Epithelial cell of esophagus (primary cell): ENCODE results near the gene KYAT1.
"Not testable (repeated sequence)": the region's sequence is repeated elsewhere in the genome, so short reads cannot be mapped to it uniquely, and the experiment has no call there.

Experiments
- DNase-seq: peaks from one replicate; pipeline ENCODE4 v3.0.0; 2010; ENCODE audit warnings: low read depth
- H3K4me3 ChIP-seq: 2 replicates; pipeline ENCODE4 v1.5.1; 2011; ENCODE audit warnings: mild to moderate bottlenecking, low read length, control low read depth
- TF ChIP-seq, protein P1 (sequence below): IDR thresholded peaks from 2 replicates; pipeline ENCODE4 v1.5.1; 2011; ENCODE audit warnings: low read depth, mild to moderate bottlenecking, low read length, control low read depth, inconsistent platforms; ENCODE audit not compliant: insufficient read depth; ENCODE audit errors: missing control alignments

Gene KYAT1

DNA sequence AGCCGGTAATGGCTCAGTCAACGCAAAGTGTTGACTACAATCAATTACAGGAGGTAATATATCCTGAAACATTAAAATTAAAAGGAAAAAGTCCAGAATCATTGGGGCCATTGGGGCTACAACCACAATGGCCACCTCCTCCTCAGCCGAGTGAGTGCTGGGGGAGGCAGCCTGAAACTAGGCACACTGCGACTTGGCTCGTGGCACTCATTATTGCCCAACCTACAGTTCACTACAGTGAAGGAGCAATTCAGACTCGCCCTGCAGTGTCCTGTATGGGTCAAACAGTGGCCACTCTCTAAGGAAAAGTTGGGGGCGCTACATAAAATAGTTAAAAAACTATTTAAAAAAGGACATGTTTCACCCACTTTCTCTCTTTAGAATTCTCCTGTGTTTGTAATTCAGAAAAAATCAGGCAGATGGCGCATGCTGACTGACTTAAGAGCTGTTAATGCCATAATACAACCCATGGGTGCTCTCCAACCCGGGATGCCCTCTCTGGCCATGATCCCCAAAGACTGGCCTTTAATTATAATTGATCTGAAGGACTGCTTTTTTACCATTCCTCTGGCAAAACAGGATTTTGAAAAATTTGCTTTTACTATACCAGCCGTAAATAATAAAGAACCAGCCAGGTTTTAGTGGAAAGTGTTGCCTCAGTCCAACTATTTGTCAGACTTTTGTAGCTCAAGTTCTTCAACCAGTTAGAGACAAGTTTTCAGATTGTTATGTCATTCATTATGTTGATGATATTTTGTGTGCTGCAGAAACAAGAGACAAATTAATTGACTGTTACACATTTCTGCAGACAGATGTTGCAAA, 29.8 kb downstream of the KYAT1 start:
- TF ChIP-seq, protein P1, sequence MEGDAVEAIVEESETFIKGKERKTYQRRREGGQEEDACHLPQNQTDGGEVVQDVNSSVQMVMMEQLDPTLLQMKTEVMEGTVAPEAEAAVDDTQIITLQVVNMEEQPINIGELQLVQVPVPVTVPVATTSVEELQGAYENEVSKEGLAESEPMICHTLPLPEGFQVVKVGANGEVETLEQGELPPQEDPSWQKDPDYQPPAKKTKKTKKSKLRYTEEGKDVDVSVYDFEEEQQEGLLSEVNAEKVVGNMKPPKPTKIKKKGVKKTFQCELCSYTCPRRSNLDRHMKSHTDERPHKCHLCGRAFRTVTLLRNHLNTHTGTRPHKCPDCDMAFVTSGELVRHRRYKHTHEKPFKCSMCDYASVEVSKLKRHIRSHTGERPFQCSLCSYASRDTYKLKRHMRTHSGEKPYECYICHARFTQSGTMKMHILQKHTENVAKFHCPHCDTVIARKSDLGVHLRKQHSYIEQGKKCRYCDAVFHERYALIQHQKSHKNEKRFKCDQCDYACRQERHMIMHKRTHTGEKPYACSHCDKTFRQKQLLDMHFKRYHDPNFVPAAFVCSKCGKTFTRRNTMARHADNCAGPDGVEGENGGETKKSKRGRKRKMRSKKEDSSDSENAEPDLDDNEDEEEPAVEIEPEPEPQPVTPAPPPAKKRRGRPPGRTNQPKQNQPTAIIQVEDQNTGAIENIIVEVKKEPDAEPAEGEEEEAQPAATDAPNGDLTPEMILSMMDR: peak; percentile 57
- peak; percentile 56 for DNase-seq
- not testable (repeated sequence) for H3K4me3 ChIP-seq

DNA sequence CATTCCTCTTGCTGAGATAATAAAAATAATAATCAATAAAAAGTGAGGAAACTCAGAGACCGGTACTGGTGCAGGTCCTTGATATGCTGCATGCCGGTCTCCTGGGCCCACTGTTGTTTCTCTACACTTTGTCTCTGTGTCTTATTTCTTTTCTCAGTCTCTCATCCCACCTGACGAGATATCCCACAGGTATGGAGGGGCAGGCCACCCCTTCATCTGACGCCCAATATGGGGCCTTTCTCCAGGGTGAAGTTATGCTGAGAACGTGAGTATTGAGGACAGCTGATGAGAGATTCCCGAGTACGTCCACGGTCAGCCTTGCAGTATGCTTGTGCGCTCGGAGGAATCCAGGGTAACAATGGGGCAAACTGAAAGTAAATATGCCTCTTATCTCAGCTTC, 30.7 kb downstream of the KYAT1 start:
- DNase-seq, H3K4me3 ChIP-seq: not testable (repeated sequence)

DNA sequence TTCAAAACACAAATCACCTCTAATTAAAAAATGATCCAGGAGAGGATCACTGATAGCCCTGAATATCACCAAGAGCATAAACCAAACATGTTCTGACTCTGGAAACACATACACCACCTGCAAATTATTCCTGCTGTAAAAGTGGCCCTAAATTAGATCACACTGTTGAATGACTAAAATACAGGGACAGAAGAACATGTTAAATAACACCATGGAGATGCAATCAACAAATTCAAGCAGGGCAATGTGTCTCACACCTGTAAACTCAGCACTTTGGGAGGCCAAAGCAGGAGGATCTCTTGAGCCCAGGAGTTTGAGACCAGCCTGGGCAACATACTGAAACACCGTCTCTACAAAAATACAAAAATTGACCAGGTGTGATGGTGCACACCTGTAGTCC, 33.9 kb downstream of the KYAT1 start:
- H3K4me3 ChIP-seq: no peak overlapping the region
- TF ChIP-seq, protein P1: no peak
- no peak for DNase-seq

DNA sequence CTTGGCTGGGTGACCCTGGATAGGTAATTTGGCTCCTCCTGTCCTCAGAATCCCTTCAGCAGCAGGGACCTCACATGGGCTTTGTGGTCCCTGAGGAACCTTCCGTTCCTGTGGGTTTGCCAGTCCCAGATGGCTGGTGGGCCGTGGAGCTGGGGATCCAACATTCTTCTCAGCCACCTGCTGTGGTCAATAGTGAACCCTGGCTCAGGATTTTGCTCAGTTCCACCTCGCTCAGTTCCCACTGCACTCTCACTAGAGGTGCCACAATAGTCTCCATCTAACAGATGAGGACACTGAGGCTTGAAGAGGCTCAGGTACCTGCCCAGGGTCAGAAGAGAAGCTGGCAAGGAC, 35.1 kb downstream of the KYAT1 start:
- no peak for DNase-seq
- H3K4me3 ChIP-seq: no peak overlapping the region
- TF ChIP-seq, protein P1: no peak

DNA sequence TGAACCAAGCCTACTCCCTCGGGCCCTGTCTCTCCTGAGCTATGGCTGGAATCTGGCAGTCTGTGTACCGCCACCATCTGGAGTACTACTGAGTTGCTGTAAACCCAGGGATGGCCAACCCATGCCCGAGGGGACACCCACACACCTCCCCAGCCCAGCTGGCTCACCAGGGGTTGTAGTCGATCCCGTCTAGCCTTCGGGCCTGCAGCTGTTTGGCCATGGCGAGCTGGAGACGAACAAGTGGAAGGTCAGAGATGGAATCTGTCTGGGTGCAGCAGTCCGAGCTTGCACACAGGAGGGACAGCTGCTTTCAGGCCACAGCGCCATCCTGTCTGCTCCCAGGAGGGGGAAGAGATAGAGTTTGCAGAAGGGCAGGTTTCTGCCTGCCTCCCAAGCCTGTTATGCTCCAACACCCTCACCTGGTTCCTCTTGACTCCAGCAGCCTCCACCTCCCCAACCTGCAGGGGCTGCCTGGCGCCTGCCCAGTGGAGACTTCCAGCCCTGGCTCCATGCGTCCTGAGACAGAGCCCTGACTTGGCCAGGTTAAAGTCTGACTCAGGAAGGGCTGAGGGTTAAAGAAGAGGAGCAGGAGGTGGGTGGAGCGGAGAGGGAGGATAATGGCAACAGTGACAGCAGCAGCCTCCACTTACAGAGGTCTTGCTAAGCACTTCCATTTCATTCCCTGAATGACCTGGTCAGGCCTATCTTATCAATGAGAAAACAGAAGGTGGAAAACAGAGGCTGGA, 36.4 kb downstream of the KYAT1 start:
- TF ChIP-seq, protein P1: peak; percentile 62
- no peak overlapping the region for H3K4me3 ChIP-seq
- peak; percentile 92 for DNase-seq

DNA sequence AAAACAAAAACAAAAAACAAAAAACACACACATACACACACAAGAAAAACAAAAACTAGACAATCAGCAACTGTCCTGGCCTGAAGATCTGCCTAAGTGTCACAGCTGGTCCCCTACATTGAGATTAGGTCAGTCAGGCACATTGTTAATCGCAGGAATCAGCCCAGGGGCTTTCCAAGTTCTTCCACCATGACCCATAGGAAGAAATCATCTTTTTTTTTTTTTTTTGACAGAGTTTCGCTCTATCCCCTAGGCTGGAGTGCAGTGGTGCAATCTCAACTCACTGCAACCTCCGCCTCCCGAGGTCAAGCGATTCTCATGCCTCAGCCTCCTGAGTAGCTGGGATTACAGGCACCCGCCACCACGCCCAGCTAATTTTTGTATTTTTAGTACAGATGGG, 38.6 kb downstream of the KYAT1 start:
- not testable (repeated sequence) for H3K4me3 ChIP-seq, DNase-seq

DNA sequence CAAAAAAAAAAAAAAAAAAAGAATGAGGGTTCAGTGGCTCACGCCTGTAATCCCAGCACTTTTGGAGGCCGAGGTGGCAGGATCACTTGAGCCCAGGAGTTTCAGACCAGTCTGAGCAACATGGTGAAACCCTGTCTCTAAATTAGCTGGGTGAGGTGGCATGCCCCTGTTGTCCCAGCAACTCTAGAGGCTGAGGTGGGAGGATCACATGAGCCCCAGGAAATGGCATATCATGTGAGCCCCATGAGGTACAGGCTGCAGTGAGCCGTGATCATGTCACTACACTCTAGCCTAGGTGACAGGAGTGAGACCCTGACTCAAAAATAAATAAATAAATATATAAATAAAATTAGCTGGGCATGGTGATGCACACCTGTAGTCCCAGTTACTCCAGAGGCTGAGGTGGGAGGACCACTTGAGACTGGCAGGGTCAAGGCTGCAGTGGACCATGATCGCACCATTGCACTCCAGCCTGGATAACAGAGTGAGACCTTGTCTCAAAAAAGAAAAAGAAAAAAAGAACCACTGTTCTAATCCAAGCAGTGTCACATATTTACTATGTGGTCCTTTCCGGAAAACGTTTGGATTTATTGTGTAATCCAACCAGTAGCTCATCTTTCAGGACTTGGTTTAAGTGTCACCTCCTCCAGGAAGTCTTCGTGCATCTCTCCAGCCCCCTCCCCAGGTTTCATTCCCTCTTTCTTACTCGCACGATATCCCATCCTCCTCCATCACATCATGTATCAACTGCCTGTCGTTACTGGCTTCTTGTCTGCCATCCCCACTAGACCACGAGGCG, 39.9 kb downstream of the KYAT1 start:
- TF ChIP-seq, protein P1: no peak
- H3K4me3 ChIP-seq: no peak overlapping the region
- no peak for DNase-seq
